ENCODE measurements around the gene ELL3.

DNA sequence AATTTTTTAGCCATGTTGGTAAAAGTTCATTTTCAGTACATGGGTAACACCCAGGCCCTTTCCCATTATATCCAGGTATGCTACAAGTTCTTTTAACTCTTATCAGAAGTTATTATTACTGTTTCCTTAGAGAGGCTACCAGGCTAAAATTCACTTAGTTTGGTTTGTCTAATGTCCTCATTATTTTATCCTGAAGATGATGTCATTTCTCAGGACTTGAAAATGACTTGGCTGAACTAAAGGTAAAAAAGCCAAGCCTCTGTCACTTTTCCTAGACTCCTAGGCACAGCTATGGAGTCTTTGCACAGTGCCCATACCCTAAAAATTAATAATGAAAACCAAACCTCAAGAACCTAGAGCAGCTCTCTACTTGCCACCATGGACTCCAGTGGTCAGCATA, 4.1 kb downstream of the ELL3 start:
- TF ChIP-seq CTCF (IDR thresholded peaks at IDR 0.05; ENCODE audit: borderline replicate concordance, extremely low read depth, low read length, poor library complexity, severe bottlenecking) (no peak), EZH2 (IDR thresholded peaks at IDR 0.05; ENCODE audit: borderline replicate concordance, low read depth, low read length, severe bottlenecking) (no peak)
